GM21447 (cell line): Measurements from ENCODE around the gene MED1.

Experiments used
- ATAC-seq: cut with Tn5 transposase; IDR thresholded peaks from one replicate; pipeline ENCODE4 v1.9.1; 2021; ENCODE audit not compliant: unreplicated experiment

The MED1 gene

DNA sequence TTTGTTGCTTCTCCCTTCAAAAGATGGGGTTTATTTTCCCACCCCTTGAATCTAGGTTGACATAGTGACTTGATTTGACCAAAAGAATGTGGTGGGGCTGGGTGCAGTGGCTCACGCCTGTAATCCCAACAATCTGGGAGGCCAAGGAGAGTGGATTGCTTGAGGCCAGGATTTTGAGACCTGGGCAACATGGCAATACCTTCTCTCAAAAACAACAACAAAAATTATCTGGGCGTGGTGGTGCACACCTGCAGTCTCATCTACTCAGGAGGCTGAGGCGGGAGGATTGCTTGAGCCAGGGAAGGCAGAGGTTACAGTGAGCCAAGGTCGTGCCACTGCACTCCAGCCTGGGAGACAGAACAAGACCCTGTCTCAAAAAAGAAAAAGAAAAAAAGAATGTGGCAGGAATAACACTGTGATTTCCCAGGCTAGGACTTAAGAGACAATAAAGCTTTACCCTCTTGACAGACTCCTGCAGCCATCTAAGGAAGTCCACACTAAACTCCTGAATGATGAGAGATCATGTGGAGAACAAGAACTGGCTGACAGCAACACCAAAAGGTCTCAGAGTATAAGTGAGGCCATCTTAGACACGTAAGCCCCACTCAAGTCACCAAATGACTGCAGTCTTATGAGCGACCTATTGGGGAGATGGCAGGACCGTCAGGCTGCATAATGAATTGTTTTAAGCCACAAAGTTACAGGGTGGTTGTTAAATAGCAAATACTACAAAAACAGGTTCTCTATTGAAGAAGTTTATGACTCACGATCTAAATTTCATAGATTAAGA lies 86.6 kb downstream of the MED1 start:
- ATAC-seq = no peak

DNA sequence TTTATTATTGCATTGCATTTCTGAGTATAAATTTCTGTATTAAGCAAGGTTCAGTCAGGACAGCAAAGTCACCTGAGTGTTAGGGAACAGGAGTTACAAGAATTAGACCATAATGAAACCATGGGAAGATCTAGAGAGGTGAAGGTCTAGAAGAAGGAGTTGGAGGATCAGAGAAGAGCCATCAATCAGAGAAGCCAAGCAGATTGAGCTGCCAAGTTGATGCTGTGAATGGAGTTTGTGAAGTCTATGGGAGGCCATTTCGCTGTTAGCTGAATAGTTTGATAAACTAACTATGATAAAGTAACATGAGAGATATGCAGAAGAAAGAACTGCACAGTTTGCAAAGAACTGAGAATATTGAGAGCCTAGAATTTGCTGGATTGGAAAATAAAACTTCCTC lies 90.0 kb downstream of the MED1 start:
- no peak for ATAC-seq

DNA sequence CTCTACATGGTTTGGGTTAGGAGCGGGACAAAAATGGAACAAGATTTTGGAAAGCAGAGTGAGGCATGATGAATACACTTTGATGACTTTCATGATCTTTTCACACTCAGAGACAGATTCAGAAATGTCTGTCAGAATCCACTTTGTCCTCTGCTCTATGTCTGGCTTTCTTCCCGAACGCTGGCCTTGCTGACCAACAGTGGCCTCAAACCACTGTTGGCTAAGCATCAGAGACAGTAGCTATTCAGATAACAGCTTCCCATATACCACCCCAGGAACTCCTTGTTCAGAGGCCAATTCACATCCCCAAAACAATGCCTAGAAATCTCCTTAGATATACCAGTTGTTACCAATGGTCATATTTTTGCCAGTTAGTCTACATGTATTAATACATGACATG lies 90.5 kb downstream of the MED1 start:
- ATAC-seq = no peak

DNA sequence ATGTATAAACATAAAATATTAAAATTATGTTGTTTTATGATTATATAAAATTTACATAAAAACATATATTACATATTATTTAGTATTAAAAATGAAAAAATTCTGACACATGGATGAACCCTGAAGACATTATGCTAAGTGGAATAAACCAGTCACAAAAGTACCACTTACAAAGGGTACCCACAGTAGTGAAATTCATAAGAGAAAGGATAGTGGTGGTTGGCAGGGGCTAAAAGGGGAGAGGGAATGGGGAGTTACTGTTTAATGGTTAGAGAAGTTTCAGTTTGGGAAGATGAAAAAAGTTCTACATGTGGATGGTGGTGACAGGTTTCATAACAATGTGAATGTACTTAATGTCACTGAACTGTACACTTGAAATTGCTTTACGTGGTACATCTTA lies 91.1 kb downstream of the MED1 start:
- ATAC-seq = no peak

DNA sequence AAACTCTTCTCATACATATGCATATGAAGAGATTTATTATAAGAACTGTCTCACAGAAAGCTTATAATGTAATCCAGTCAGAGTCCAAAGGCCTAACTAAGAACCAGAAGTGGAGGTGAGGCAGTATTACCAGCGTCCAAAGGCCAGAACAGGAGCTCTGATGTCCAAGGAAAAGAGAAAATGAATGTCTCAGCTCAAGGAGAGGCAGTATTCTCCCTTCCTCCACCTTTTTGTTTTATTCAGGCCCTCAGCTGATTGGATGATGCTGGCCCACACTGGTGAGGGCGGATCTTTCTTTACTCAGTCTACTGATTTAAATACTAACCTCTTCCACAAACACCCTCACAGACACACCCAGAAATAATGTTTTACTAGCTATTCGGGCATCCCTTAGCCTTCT lies 93.1 kb downstream of the MED1 start:
- ATAC-seq = no peak

DNA sequence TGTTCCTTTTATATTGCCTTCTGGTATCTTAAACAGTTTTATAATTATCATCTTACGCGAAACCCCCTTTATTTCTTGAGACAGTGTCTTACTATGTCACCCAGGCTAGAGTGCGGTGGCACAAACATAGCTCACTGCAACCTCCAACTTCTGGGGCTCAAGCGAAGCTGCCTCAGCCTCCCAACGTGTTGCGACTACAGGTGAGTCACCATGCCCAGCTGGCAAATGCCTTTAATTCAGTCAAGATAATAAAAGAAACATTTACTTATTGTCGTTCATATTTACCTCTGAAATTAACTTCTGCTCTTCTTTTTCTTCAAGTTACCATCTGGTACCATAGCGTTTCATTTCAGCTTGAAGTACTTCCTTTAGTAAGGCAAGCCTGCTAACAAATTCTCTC lies 93.6 kb downstream of the MED1 start:
- ATAC-seq = no peak
